Uterus (tissue), 4 donors: ENCODE results near the gene TRIM33. TPM values are rescaled to one million over a fixed set of nuclear protein-coding genes. Genes with fewer than 3 reads are reported as not detected.

Experiments used
- DNase-seq, 2 donors: peaks; one replicate each; pipeline ENCODE4 v3.0.0-alpha.2; 2019 to 2020
- H3K27ac ChIP-seq, 2 donors: fragments of 200-600 bp; sonication (generic); 1 replicate in 1 of 2; 2 replicates in 1 of 2; pipeline ENCODE4 v1.5.1; 2016 to 2018
- H3K27me3 ChIP-seq, 2 donors: fragments of 200-600 bp; sonication (generic); one replicate each; pipeline ENCODE4 v1.5.1; 2018 to 2019; ENCODE audit warnings: control low read depth in 1 of 2
- H3K36me3 ChIP-seq, 2 donors: fragments of 200-600 bp; sonication (generic); one replicate each; pipeline ENCODE4 v1.5.1; 2019; ENCODE audit warnings: control low read depth in 1 of 2
- H3K4me1 ChIP-seq, 2 donors: fragments of 200-600 bp; sonication (generic); one replicate each; pipeline ENCODE4 v1.5.1; 2018 to 2019; ENCODE audit warnings: control low read depth in 1 of 2
- H3K4me3 ChIP-seq, 2 donors: fragments of 200-600 bp; sonication (generic); 1 replicate in 1 of 2; 2 replicates in 1 of 2; pipeline ENCODE4 v1.5.1; 2018 to 2019; ENCODE audit warnings: mild to moderate bottlenecking in 1 of 2
- H3K9me3 ChIP-seq, 2 donors: fragments of 200-600 bp; sonication (generic); one replicate each; pipeline ENCODE4 v1.5.1; 2019; ENCODE audit warnings: control low read depth in 1 of 2
- CTCF ChIP-seq, 4 experiments: fragments of 200-600 bp in 2 of 4; fragments of 450-650 bp in 2 of 4; sonication (generic) in 2 of 4; IDR thresholded peaks; one replicate each; pipeline ENCODE4 v1.5.1; 2016 to 2019; ENCODE audit warnings: antibody characterized with exemption in 4 of 4, mild to moderate bottlenecking in 2 of 4, moderate library complexity in 1 of 4
- POLR2A ChIP-seq, 2 donors: fragments of 450-650 bp; IDR thresholded peaks; one replicate each; pipeline ENCODE4 v1.6.1; 2016; ENCODE audit warnings: antibody characterized with exemption in 2 of 2, mild to moderate bottlenecking in 1 of 2, moderate library complexity in 1 of 2
- intact Hi-C: fragments of 100-400 bp; cut with DNase I; formaldehyde crosslinking; loops from one replicate; pipeline ENCODE4 v1.15.1; 2023; ENCODE audit warnings: low total_unique reads
- total RNA-seq, 4 donors: library from RNA; depleted of rRNA in 3 of 4; stranded (reverse); fragments of >200 nt in 3 of 4; gene quantifications; one replicate each; pipeline versions ENCODE4 v1.1.0 to v1.2.4, GENCODE V29; 2014 to 2023
- donor health status: DM: yes; HTN: yes; CAD: no.

Gene TRIM33
- total RNA-seq, 4 donors from 2014 or later, result 23.6 to 73.7 (median 50.8) TPM

GRCh38 chr1:114441332-114441731, 69.7 kb downstream of the TRIM33 start:
- intact Hi-C loops, result no loop called here
- TF ChIP-seq CTCF (IDR thresholded peaks at IDR 0.05) (no peak), POLR2A (IDR thresholded peaks at IDR 0.05) (no peak)
- H3K9me3 ChIP-seq, result no peaks in the 10 kb centered on the region
- H3K4me3 ChIP-seq, result no peak overlapping the region
- no peaks in the 10 kb centered on the region for H3K27me3 ChIP-seq
- no peak overlapping the region for H3K27ac ChIP-seq
- H3K36me3 ChIP-seq, result no peaks in the 10 kb centered on the region
- no peaks in the 10 kb centered on the region for H3K4me1 ChIP-seq
- DNase-seq, result no peak

GRCh38 chr1:114439369-114439768, 71.6 kb downstream of the TRIM33 start:
- no peak overlapping the region for H3K4me3 ChIP-seq
- no peaks in the 10 kb centered on the region for H3K27me3 ChIP-seq
- DNase-seq, result no peak
- no peaks in the 10 kb centered on the region for H3K9me3 ChIP-seq
- no peaks in the 10 kb centered on the region for H3K36me3 ChIP-seq
- TF ChIP-seq CTCF (IDR thresholded peaks at IDR 0.05), result no peak
- TF ChIP-seq POLR2A (IDR thresholded peaks at IDR 0.05), result no peak
- intact Hi-C loops, result no loop called here
- no peak overlapping the region for H3K27ac ChIP-seq
- no peaks in the 10 kb centered on the region for H3K4me1 ChIP-seq

GRCh38 chr1:114437812-114438211, 73.2 kb downstream of the TRIM33 start:
- no peak for TF ChIP-seq POLR2A (IDR thresholded peaks at IDR 0.05)
- no peak for TF ChIP-seq CTCF (IDR thresholded peaks at IDR 0.05)
- Histone ChIP-seq H3K4me3 (no peak overlapping the region), H3K27ac (no peak overlapping the region), H3K4me1 (no peaks in the 10 kb centered on the region), H3K9me3 (no peaks in the 10 kb centered on the region), H3K27me3 (no peaks in the 10 kb centered on the region), H3K36me3 (no peaks in the 10 kb centered on the region)
- intact Hi-C loops, result no loop called here
- no peak for DNase-seq

GRCh38 chr1:114436799-114437198, 74.2 kb downstream of the TRIM33 start:
- intact Hi-C loops, result no loop called here
- Histone ChIP-seq H3K27me3 (no peaks in the 10 kb centered on the region), H3K9me3 (no peaks in the 10 kb centered on the region), H3K4me1 (no peaks in the 10 kb centered on the region), H3K36me3 (no peaks in the 10 kb centered on the region), H3K4me3 (no peak overlapping the region), H3K27ac (no peak overlapping the region)
- DNase-seq, result no peak
- TF ChIP-seq POLR2A (IDR thresholded peaks at IDR 0.05) (no peak), CTCF (IDR thresholded peaks at IDR 0.05) (no peak)

- no peak for TF ChIP-seq POLR2A (IDR thresholded peaks at IDR 0.05)
- TF ChIP-seq CTCF (IDR thresholded peaks at IDR 0.05), result no peak
- H3K4me3 ChIP-seq, result no peak overlapping the region
- H3K9me3 ChIP-seq, result no peaks in the 10 kb centered on the region
- no peaks in the 10 kb centered on the region for H3K4me1 ChIP-seq
- intact Hi-C loops, result no loop called here
- no peaks in the 10 kb centered on the region for H3K27me3 ChIP-seq
- no peak for DNase-seq
- H3K27ac ChIP-seq, result no peak overlapping the region
- H3K36me3 ChIP-seq, result no peaks in the 10 kb centered on the region
Measured at GRCh38 chr1:114435088-114435715, 75.8 kb downstream of the TRIM33 start.
